Endothelial cell of umbilical vein (primary cell): ENCODE results near the gene LTO1. TPM values are rescaled to one million over a fixed set of nuclear protein-coding genes. Genes with fewer than 3 reads are reported as not detected.

ENCODE experiments used
- BruUV-seq: library from RNA; stranded (reverse); fragments of 400-500 nt; replicated peaks from 2 replicates; lab custom pipeline; 2021; lab: Mats Ljungman, UMichigan
- CTCF ChIA-PET: fragments of 300-600, 350-600 bp; sonication (Branson Sonifier 250); formaldehyde crosslinking; loops from one replicate; lab custom pipeline; 2021; ENCODE audit warnings: antibody characterized with exemption, inconsistent platforms; lab: Charles Lee
- POLR2A ChIA-PET: fragments of 300-600, 350-600 bp; sonication (Branson Sonifier 250); formaldehyde crosslinking; loops from one replicate; lab custom pipeline; 2021; ENCODE audit warnings: antibody characterized with exemption, inconsistent platforms; lab: Charles Lee
- DNase-seq: peaks from one replicate; pipeline ENCODE4 v3.0.0-alpha.2; 2011; ENCODE audit warnings: low read depth, low spot score
- FAIRE-seq: peaks from 2 replicates; lab custom pipeline; 2011; peaks lifted over from hg19 to GRCh38; lab: Jason Lieb, UNC
- H2AFZ ChIP-seq: 2 replicates; pipeline ENCODE4 v1.6.0; 2012; ENCODE audit warnings: low read depth, low read length, control low read depth, inconsistent platforms
- H3K27ac ChIP-seq: 2 replicates; pipeline ENCODE4 v1.5.1; 2011; ENCODE audit warnings: low read depth, mild to moderate bottlenecking, control low read depth, low read length, moderate library complexity; ENCODE audit not compliant: insufficient read depth
- H3K27me3 ChIP-seq, 2 experiments: 2 replicates each; pipeline versions ENCODE4 v1.6.0 to v1.6.1; 2011; ENCODE audit warnings: low read length in 2 of 2, mixed read lengths in 1 of 2; ENCODE audit not compliant: control insufficient read depth in 2 of 2, insufficient read depth in 2 of 2
- H3K36me3 ChIP-seq, 2 experiments: 2 replicates in 1 of 2; 3 replicates in 1 of 2; pipeline ENCODE4 v1.5.1; 2011; ENCODE audit warnings: low read length in 2 of 2, mild to moderate bottlenecking in 1 of 2, moderate library complexity in 1 of 2; ENCODE audit not compliant: control insufficient read depth in 2 of 2, insufficient read depth in 2 of 2; ENCODE audit errors: extremely low read depth in 1 of 2
- H3K4me1 ChIP-seq: 3 replicates; pipeline ENCODE4 v1.5.1; 2011; ENCODE audit warnings: mild to moderate bottlenecking, low read length; ENCODE audit not compliant: control insufficient read depth, insufficient read depth; ENCODE audit errors: extremely low read depth
- H3K4me2 ChIP-seq: 2 replicates; pipeline ENCODE4 v1.6.1; 2011; ENCODE audit warnings: low read length, control low read depth, mixed read lengths; ENCODE audit not compliant: insufficient read depth
- H3K4me3 ChIP-seq, 3 experiments: fragments of 200-600 bp in 1 of 3; sonication (generic), shearing (Covaris generic) in 1 of 3; replicated peaks in 1 of 3; 2 replicates each; pipeline ENCODE4 v1.5.1; 2011 to 2016; ENCODE audit warnings: control low read depth in 3 of 3, low read length in 3 of 3, mild to moderate bottlenecking in 2 of 3, inconsistent platforms in 1 of 3, low read depth in 1 of 3, moderate library complexity in 1 of 3; ENCODE audit not compliant: insufficient read depth in 1 of 3
- H3K79me2 ChIP-seq: 2 replicates; pipeline ENCODE4 v1.6.0; 2012; ENCODE audit warnings: low read length, inconsistent platforms; ENCODE audit not compliant: control insufficient read depth, insufficient read depth
- H3K9ac ChIP-seq: replicated peaks from 2 replicates; pipeline ENCODE3; 2011; ENCODE audit warnings: low read length, control low read depth; ENCODE audit not compliant: insufficient read depth; ENCODE audit errors: extremely low read depth
- H3K9me1 ChIP-seq: replicated peaks from 3 replicates; pipeline ENCODE4 v1.6.0; 2011; ENCODE audit warnings: mild to moderate bottlenecking, low read length; ENCODE audit not compliant: control insufficient read depth, insufficient read depth; ENCODE audit errors: extremely low read depth
- H3K9me3 ChIP-seq: replicated peaks from 2 replicates; pipeline ENCODE4 v1.5.1; 2012; ENCODE audit warnings: low read length, inconsistent platforms; ENCODE audit not compliant: control insufficient read depth, insufficient read depth
- H4K20me1 ChIP-seq: replicated peaks from 2 replicates; pipeline ENCODE3; 2011; ENCODE audit warnings: mild to moderate bottlenecking, low read length; ENCODE audit not compliant: control insufficient read depth, insufficient read depth; ENCODE audit errors: extremely low read depth
- EZH2 ChIP-seq: IDR thresholded peaks from 2 replicates; pipeline ENCODE4 v1.6.1; 2012; ENCODE audit warnings: borderline replicate concordance, low read depth, mild to moderate bottlenecking, moderate library complexity, low read length, inconsistent platforms; ENCODE audit not compliant: severe bottlenecking
- FOS ChIP-seq: IDR thresholded peaks from 2 replicates; pipeline ENCODE4 v1.6.1; 2011; ENCODE audit warnings: mild to moderate bottlenecking, low read length, moderate library complexity, borderline replicate concordance; ENCODE audit not compliant: insufficient read depth
- GATA2 ChIP-seq: IDR thresholded peaks from 2 replicates; pipeline ENCODE4 v1.7.0; 2011; ENCODE audit warnings: low read depth, mild to moderate bottlenecking, moderate library complexity, mixed read lengths, low read length; ENCODE audit not compliant: insufficient read length, insufficient read depth
- JUN ChIP-seq: IDR thresholded peaks from 2 replicates; pipeline ENCODE4 v1.6.1; 2011; ENCODE audit warnings: borderline replicate concordance, low read depth; ENCODE audit not compliant: insufficient read length, insufficient read depth
- MAX ChIP-seq: IDR thresholded peaks from 2 replicates; pipeline ENCODE4 v1.6.1; 2011; ENCODE audit not compliant: insufficient read depth, insufficient read length
- MYC ChIP-seq: IDR thresholded peaks from one replicate; pipeline ENCODE4 v1.6.1; 2011; ENCODE audit warnings: mild to moderate bottlenecking, low read depth, low read length
- POLR2A ChIP-seq: IDR thresholded peaks from 2 replicates; pipeline ENCODE4 v1.6.1; 2012; ENCODE audit warnings: low read depth, mild to moderate bottlenecking, control low read depth, low read length
- dilution Hi-C: fragments of 300-500 bp; cut with MboI; formaldehyde crosslinking; loops from one replicate; pipeline ENCODE4 v1.15.0; 2019; ENCODE audit warnings: low sequenced_read_pairs; ENCODE audit not compliant: extremely low pct_ligation_motif_present
- intact Hi-C: fragments of 100-400 bp; cut with micrococcal nuclease; formaldehyde crosslinking; loops from one replicate; pipeline ENCODE4 v1.10.0; 2022
- polyA plus RNA-seq, 4 experiments: library from polyadenylated mRNA; depleted of rRNA in 3 of 4; stranded (reverse) in 3 of 4; unstranded in 1 of 4; fragments of >200 nt; gene quantifications; 2 replicates each; pipeline versions ENCODE4 v1.2.1 to v1.2.3, GENCODE V29; 2011 to 2012; ENCODE audit warnings: missing spikeins in 1 of 4
- total RNA-seq: library from RNA; stranded (reverse); gene quantifications from 2 replicates; pipeline ENCODE4 v1.2.3, GENCODE V29; 2021

The LTO1 gene
- total and polyA plus RNA-seq, 2 donors (not counting 3 experiments of a cell fraction or from before 2014, with no cell fraction given), result 26.8 to 30.9 TPM

- POLR2A ChIA-PET, result no interaction called here
- no peaks in the 10 kb centered on the region for H3K36me3 ChIP-seq
- no peaks in the 10 kb centered on the region for H3K9me1 ChIP-seq
- no peaks in the 10 kb centered on the region for H3K9me3 ChIP-seq
- no peaks in the 10 kb centered on the region for H3K79me2 ChIP-seq
- intact Hi-C loops, result no loop called here
- H3K4me2 ChIP-seq, result no peak overlapping the region
- dilution Hi-C loops, result no loop called here
- H3K4me3 ChIP-seq, result no peak overlapping the region
- no peaks in the 10 kb centered on the region for H4K20me1 ChIP-seq
- DNase-seq (no peak), FAIRE-seq (no peak)
- peaks cover 3 to 4% of the 10 kb centered on the region in 2 experiments for H3K27me3 ChIP-seq
- TF ChIP-seq MAX (no peak), FOS (no peak), JUN (no peak), MYC (no peak), POLR2A (no peak), GATA2 (no peak), EZH2 (no peak)
- H3K27ac ChIP-seq, result no peak overlapping the region
- CTCF ChIA-PET, result no interaction called here
- H3K9ac ChIP-seq, result no peak overlapping the region
- no peak overlapping the region for H2AFZ ChIP-seq
- no TSS peak for BruUV-seq
- no peaks in the 10 kb centered on the region for H3K4me1 ChIP-seq
These were observed 57.9 kb downstream of the LTO1 start for GRCh38 chr11:69617220-69617619.

Other genes with a start within 250 kb of the LTO1 start
- not detected in 2 replicates for gene LINC01488, start 193.7 kb downstream of the LTO1 start, total RNA-seq
- gene LINC01488, start 193.7 kb downstream of the LTO1 start, polyA plus RNA-seq, result not detected in 2 replicates
- gene CCND1, start 34.2 kb downstream of the LTO1 start, total RNA-seq, result 336 and 370 TPM in 2 replicates
- gene CCND1, start 34.2 kb downstream of the LTO1 start, polyA plus RNA-seq, result 98.7 and 113 TPM in 2 replicates
- gene FGF19, start 28.7 kb upstream of the LTO1 start, total RNA-seq, result not detected in 2 replicates
- gene FGF19, start 28.7 kb upstream of the LTO1 start, polyA plus RNA-seq, result 0.03 TPM in 1 of 2 replicates, not detected in the other
- gene FGF4, start 100.0 kb upstream of the LTO1 start, total RNA-seq, result not detected in 2 replicates
- not detected in 2 replicates for gene FGF4, start 100.0 kb upstream of the LTO1 start, polyA plus RNA-seq
- gene FGF3, start 144.1 kb upstream of the LTO1 start, total RNA-seq, result not detected in 2 replicates
- not detected in 2 replicates for gene FGF3, start 144.1 kb upstream of the LTO1 start, polyA plus RNA-seq